Cardiac septum (tissue), 1 donor: ENCODE results near the gene KCNF1. TPM values are rescaled to one million over a fixed set of nuclear protein-coding genes. Genes with fewer than 3 reads are reported as not detected.

ENCODE experiments used
- DNase-seq: peaks from one replicate; pipeline ENCODE4 v3.0.0-alpha.2; 2020; ENCODE audit warnings: low spot score
- intact Hi-C: fragments of 100-400 bp; cut with DNase I; formaldehyde crosslinking; loops from one replicate; pipeline ENCODE4 v1.14.0; 2022
- total RNA-seq: library from RNA; stranded (reverse); fragmentation: NEBNext Ultra II Directional; extraction: Animal tissue kit (Norgen Biotek cat#: 25700); gene quantifications from one replicate; pipeline ENCODE4 v1.2.1, GENCODE V29; 2021
- donor health status: DM: no; HTN: no; CAD: no.

The KCNF1 gene
- total RNA-seq, 1 donor from 2014 or later, result 0.27 TPM

DNA sequence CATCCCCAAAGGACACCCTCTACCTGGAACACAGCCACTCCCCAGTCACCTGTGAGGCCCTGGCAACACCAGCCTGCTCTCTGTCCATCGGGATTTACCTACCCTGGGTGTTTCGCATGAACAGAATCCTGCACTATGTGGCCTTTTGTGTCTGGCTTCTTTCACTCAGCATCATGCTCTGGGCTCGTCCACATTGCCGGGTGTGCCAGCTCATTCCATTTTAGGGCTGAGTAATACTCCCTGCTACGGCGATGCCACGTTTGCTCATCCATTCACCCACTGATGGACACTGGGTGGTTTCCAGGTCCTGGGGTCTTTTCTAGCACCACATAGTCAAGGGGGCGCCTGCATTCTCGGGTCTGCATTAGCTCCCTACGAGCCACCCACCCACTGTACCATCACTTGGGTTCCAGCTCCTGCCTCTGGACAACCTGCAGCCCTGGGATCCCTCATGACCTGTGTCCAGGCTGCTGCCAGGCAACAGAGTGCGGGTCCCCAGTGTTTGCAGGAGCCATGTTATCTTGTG, 22.0 kb downstream of the KCNF1 start:
- intact Hi-C loops, result no loop called here

DNA sequence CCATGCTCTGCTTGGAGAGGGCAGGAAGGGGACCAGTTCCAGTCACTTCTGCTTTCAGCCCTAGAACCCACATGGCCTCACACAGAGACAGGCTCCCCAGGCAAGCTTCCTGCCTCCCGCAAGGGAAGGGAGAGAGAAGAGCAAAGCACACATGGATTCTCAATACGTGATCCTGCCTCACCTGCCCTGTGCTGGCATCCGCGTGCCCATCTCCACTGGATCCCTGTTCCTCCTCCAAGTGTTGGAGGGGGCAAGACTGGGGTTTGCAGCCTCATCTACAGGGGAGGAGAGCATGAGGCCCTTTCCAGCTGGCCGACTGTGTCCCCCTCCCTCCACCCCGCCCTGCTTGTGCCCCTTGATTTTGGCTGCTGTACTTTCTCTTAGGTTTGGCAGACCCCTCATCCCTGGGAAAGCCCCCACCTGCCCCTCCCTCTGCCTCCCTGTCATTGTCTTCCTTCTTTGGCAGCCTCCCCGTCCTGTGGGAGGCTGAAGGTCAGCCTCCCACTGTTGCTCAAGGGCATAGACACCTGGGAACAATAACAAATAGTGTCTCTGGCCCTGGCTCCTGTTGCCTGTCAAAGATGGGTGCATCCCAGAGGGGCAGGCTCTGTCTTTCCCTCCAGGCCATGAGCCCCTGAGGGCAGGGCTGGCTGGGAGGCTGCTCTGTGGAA, 22.7 kb downstream of the KCNF1 start:
- intact Hi-C loops, result no loop called here
- no peak for DNase-seq

More for the DNA sequence above, 22.0 kb downstream of the KCNF1 start:
- no peak for DNase-seq

DNA sequence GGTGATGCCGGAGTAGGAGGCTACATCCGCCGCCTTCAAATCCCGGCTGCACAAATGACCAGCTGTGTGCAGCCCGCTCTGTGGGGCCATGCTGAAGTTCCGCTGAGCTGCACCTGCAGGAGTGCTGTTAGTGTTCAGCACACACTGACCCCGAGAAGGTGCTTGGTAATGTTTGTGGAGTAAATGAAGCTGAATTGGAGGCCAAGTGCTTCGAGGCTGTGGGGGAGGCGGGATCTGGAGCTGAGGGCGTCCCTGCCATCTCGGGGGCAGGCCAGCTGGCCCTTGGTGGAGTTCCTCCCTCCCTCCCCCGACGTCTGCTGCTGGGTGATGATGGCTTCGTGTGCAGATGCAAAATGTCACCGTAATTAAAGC, 23.2 kb downstream of the KCNF1 start:
- DNase-seq, result no peak
- intact Hi-C loops, result no loop called here

DNA sequence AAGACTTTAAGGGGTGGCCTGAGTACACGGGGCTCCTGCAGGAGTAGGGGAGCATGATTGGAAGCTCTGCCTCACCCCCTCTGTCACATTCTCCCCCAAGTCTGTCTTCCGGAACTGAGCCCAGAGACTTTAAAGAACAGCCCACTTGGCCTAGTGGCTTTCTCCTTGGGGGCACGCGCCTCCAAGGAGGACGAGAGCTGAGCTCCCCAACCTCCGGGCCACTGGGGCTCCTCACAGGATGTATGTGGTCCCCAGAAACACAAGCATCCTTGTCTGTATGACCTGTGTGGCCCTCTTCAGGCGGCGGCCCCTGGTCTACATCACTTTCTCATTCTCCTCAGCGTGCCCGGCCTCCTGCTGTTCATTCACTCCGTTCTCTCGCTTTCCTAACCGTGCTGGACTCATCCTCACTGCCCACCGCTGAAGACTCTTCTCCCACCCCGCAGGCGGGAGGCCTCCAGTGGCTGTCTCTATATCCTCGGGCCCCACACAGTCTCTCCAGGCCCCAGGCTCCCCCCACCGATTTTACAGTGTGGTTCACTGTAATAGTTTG, 23.7 kb downstream of the KCNF1 start:
- intact Hi-C loops, result no loop called here
- no peak for DNase-seq

DNA sequence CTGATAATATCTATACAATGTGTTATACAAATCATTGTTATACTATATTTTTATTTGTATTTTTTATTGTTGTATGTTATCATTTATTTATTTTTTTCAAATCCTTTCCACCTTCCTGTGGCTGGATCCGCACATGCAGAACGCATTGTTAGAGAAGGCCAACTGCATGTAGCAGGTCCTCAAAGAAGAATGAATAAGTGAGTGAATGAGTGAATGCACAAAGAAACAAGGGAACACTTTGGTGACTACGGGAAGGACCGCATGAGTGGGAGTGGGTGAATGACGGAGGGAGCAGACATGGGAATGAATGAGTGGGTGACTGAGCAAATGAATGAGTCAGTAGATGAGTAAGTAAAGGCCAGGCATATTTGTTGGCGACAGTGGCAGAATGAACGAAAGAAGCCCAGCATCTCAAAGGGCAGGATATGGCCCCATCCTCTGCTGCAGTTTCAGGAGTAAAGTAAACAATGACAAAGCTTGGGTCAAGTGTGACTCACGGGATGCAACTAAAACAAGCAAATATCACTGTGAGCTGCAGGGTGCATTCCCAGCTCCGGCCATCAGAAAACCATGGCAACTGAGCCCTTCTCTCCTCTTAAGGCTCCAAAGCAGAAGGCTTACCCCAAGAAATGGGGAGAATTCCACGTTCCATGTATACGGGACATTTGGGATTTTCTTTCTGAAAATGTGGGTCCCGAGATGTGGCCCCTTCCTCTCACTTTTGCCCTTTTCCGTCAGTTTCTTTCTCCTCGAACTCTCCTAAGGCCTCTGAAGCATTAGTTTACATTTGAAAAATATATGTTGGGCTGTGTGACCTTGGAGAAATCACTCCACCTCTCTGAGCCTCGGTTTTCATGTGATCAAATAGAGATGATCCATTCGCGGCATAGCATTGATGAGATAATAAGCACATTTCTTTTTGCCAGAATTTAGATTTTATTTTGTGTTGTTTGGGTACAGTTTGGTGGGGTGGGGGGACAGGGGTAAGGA, 24.5 kb downstream of the KCNF1 start:
- intact Hi-C loops, result no loop called here
- DNase-seq, result no peak

DNA sequence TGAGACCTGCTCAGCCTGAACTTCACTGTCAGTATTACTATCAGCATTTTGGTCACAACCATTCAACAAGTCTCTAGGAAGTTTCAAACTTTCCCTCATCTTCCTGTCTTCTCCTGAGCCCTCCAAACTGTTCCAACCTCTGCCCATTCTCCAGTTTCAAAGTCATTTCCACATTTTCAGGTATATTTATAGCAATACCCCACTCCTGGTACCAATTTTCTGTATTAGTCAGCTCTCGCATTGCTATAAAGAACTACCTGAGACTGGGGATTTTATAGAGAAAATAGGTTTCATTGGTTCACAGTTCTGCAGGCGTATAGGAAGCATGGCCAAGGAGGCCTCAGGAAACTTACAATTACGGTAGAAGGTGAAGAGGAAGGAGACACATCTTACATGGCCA, 27.3 kb downstream of the KCNF1 start:
- DNase-seq, result no peak
- intact Hi-C loops, result no loop called here

DNA sequence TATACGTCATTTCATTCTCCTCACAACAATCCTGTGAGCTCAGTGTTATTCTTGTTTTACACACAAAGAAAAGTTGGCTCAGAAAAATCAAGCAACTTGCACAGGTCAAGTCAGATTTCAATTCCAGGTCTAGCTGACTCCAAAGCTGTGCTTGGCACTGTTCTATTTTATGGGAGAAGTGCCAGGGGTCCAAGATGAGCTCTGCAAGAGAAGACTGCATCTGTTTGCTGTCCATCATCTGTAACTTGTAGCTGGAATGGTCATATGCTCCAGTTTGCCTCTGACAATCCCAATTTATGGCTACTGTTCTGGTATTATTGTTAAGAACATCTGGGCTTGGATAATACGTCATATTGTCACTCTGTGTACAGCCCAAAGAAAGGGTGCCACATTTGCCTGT, 28.9 kb downstream of the KCNF1 start:
- intact Hi-C loops, result no loop called here

DNA sequence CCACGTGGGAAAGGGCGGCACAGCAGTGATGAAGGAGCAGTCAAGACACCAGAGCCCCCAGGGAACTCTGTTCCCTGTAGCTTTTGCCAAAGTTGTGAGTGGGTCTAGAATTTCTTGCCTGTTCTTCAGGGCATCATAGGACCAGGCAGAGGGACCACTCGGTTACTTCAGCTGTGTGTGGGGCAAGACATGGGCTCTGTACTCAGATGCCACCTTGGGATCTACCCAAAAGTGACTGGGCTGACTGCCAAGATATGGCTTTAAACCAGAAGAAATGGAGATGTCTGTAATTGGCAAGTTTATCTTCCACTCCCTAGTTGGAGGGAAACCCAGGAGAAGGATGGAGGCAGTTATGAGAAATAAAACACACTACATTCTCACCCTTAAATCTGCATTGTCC, 29.6 kb downstream of the KCNF1 start:
- intact Hi-C loops, result no loop called here
- DNase-seq, result no peak

More for the DNA sequence above, 28.9 kb downstream of the KCNF1 start:
- no peak for DNase-seq

DNA sequence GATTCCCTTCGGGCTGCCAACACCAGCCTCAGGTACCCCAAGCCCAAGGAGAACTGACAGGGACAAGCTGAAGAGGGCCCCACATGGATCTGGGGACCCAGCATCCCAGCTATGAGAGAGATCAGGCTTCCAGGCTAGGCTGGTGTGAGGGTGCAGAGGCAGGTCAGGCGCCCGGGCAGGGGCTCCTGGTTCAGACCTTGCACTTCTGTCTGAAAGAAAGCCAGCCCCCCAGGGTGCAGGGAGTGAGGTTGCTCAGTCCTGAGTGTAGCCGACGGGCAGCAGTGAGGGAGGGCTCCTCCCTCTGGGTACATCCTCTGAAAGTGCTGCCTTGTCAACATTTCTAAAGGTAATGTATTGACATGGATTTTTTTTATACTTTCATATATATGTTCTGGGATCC, 33.1 kb downstream of the KCNF1 start:
- intact Hi-C loops, result no loop called here
- no peak for DNase-seq

DNA sequence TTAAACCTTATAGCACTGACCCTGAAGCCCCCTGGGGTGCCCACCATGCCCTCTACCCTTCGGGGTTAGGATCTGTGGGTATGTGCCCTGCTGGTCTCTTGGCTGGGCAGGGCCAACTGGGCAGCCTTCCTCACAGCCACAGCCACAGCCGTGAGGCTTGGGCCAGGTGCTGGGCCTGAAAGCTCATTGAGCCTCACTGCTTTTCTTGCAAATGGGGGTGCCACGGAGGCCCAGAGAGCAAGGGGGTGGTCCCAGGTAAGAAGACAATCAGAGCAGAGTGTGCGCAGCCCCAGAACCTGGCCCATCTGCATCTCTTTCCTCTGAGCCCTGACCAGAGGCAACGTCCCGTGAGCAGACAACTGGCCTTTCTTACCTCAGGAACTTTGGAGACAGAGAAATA, 34.7 kb downstream of the KCNF1 start:
- no peak for DNase-seq
- intact Hi-C loops, result no loop called here

DNA sequence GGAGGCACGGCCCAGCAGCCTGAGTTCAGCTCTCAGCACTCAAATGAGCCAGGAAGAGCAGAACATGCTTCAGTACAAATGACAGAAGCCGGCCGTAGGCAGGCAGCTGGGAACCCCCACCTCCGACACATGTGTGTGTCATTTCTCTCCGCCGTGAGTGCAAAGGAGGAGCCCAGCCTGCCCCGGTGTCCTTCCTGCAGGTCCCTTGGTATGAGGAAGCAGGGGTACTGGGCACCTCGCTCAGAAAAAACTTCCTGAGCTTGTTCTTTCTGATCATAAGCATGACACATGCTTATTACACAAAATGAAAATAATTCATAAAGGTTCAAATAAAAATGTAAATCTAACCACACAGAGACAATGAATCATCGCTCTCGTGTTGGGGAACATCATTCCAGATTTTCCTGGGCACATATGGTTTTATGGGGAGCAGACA, 35.3 kb downstream of the KCNF1 start:
- intact Hi-C loops, result no loop called here
- DNase-seq, result no peak

DNA sequence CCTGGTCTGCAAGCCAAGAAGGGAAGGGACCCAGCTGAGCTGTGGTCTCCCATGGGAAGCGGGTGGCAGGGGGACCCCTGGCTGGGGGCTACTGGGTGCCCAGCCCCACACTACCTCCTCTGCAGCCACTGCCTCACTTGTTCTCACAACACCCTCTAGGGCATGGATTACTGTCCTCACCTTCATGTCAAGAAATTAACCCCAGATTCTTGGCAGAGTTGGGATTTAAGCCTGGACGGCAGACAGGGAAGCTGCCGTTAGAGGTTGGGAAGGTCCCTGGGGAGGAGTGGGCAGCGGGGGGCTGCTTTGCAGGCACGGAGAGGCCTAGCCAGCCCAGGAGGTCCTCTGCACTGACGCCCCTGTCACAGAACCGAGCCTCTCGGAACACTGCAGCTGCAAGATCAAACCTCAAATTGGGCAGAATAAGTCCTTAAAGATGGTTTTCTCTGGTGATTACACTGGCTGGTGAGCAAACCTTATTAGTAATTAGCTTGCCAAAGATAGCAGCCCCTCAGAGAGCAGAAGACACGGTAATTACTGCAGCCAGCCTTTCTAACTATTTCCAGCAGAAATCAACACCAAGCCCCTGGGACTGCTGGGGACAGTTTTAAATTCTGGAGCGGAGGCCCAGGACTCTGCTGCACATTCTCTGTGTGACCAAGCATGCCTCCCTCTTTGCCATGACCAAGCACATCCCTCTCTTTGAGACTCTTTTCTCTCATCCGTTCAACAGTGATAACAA, 35.9 kb downstream of the KCNF1 start:
- intact Hi-C loops, result no loop called here
- no peak for DNase-seq

DNA sequence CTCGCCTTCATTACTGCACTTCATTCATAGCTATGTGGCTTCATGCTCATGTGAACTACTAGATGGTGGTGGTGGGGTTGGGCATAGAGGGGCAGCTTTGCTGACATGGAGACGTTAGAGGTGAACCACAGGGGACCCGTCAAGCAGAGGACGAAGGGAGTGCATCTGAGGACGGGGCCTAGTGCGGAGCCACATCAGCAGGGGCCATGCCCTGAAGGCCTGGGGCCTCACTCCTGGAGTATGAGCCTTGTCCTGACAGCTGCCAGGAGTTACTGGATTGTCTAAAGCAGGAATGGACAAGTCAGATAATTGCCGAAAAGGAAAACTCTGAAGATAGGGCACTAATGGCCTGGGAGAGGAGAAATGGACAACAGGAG, 36.4 kb downstream of the KCNF1 start:
- intact Hi-C loops, result no loop called here
- DNase-seq, result no peak

DNA sequence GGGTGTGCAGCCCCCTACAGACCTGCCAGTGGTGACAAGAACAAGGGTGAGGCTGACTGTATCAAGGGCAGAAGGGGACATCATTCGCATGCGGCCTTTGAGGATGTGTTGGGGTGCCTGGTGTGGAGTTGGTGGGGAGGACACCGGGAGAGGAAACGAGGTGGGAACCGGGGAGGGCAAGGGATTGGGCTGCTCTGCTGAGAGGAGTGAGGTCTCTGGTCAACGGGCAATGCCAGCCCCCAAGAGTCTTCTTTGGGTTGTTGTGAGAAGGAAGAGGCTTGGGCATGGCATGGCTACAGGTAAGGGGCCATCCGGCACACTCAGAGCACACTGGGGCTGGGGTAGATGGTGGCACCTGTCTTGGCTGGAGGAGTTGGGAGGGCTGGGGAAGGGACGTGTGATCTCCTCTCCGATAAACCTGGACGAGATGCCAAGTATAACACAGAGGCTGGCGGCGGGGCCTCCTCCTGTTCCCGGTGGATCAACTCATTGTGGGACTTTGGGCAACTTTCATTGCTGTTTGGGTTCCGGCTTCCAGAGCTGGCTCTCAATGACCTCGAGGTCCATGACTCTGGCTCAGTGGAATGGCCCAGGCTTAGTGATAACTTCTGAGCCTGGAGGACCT, 37.0 kb downstream of the KCNF1 start:
- intact Hi-C loops, result no loop called here
- DNase-seq, result no peak

DNA sequence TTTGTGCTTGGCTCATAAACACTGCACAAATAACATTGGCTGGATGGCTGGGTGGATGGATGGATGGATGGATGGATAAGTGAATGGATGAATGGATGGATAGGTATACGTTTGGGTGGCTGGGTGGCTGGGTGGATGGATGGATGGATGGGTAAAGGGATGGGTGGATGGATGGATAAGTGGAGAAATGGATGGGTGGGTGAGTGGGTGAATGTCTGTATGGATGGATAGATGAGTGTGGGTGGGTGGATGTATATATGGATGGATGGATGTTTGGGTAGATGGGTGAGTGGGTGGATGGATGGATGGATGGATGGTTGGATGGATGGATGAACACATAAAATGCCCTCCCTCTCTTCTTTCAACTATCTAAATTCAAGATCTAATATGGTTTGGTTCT, 38.1 kb downstream of the KCNF1 start:
- no peak for DNase-seq
- intact Hi-C loops, result no loop called here

DNA sequence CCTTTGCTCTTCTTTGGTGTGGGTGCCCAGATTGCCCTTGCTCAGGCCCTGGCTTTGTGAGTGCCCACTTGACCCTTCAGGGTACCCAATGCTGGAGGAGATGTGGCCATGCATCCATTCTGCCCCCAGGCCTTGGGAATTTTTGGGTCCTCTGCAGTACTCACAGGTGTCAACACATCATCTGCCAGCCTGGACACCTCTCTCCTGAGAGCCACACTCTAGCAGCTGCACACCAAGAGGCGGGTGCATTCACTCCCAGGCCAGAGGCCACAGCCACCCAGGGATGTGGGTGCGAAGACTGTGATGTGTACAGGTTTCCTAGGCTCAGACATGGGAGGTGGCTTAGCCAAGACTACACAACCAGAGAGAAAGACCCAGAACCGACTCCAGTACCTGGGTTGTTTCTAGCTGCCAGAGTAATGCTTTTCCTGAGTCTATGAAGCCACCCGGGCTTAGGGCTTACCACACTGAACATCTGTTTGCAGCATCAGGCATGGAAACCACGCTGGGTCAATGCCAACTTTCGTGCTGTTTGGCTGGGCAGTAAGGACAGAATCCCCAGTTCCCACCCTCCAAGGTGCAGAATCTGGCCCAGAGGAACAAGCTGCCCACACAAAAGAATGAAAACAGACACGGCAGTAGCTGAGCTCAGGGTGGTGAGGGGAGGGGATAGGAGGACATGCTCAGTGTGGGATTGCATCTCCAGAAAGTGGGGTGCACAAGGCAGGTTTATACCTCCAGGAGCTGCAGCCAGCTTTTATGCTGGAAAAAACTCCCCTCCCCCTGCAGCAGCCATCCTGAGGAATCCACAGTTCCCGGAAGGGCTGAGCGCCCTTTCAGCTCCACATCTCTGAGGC, 40.1 kb downstream of the KCNF1 start:
- intact Hi-C loops, result no loop called here
- no peak for DNase-seq

DNA sequence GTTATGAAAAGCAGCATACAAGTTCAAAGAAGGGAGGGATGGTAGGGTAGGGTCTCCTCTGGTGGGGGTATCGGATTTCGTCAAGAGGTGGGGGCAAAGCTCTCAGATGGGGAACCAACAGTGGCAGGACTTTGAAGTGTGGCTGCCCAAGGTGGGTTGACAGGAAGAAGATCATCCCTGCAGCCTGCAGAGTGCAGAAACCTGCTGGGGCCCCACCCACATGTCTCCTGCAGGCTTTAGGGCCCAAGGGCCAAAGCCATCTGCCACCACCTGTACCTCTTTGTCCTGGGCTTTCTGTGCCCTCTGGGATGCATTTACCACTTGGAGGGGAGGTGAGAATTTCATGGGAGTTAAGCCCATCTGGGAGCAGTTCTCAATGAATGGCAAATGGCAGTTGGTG, 42.7 kb downstream of the KCNF1 start:
- intact Hi-C loops, result no loop called here
- no peak for DNase-seq
